NOMO-1 treated with DMSO at 0.1 percent for 48 hours (cell line): Measurements from ENCODE around the gene NUTM2B.
"Not testable (repeated sequence)": the region's sequence is repeated elsewhere in the genome, so short reads cannot be mapped to it uniquely, and the experiment has no call there.

Experiments
- DNase-seq: peaks from one replicate; lab custom pipeline; 2025; ENCODE audit not compliant: unreplicated experiment; lab: John Stamatoyannopoulos, UW

The NUTM2B gene

GRCh38 chr10:79702927-79703326 lies at the start of gene NUTM2B:
Gene NUTM2B (plus strand): TSS chr10:79703227. CDS start chr10:79703610, 383 bp downstream.
- not testable (repeated sequence) for DNase-seq

GRCh38 chr10:79663287-79663686 lies 39.7 kb upstream of the NUTM2B start:
- not testable (repeated sequence) for DNase-seq

- DNase-seq, result not testable (repeated sequence)
These were observed 38.3 kb upstream of the NUTM2B start for GRCh38 chr10:79664686-79665085.

- DNase-seq, result not testable (repeated sequence)
These were observed 33.7 kb upstream of the NUTM2B start for GRCh38 chr10:79669248-79669788.

- not testable (repeated sequence) for DNase-seq
These were observed 28.1 kb upstream of the NUTM2B start for GRCh38 chr10:79674878-79675277.

GRCh38 chr10:79683026-79683883 lies 19.8 kb upstream of the NUTM2B start:
- not testable (repeated sequence) for DNase-seq

GRCh38 chr10:79683884-79684720 lies 18.9 kb upstream of the NUTM2B start:
- DNase-seq, result not testable (repeated sequence)

- not testable (repeated sequence) for DNase-seq
These were observed 17.9 kb upstream of the NUTM2B start for GRCh38 chr10:79685044-79685685.

- not testable (repeated sequence) for DNase-seq
These were observed 16.4 kb upstream of the NUTM2B start for GRCh38 chr10:79686595-79686994.

- not testable (repeated sequence) for DNase-seq
These were observed 15.4 kb upstream of the NUTM2B start for GRCh38 chr10:79687406-79688150.

- DNase-seq, result not testable (repeated sequence)
These were observed 14.2 kb upstream of the NUTM2B start for GRCh38 chr10:79688798-79689197.

- not testable (repeated sequence) for DNase-seq
These were observed 6.4 kb upstream of the NUTM2B start for GRCh38 chr10:79696596-79696995.

GRCh38 chr10:79697141-79697540 lies 5.9 kb upstream of the NUTM2B start:
- not testable (repeated sequence) for DNase-seq

GRCh38 chr10:79700381-79700944 lies 2.6 kb upstream of the NUTM2B start:
- DNase-seq, result not testable (repeated sequence)

- not testable (repeated sequence) for DNase-seq
These were observed 4.0 kb downstream of the NUTM2B start for GRCh38 chr10:79707017-79707416.

- DNase-seq, result not testable (repeated sequence)
These were observed 11.9 kb downstream of the NUTM2B start for GRCh38 chr10:79714976-79715375.

GRCh38 chr10:79716917-79717579 lies 14.0 kb downstream of the NUTM2B start:
- DNase-seq, result not testable (repeated sequence)

- DNase-seq, result not testable (repeated sequence)
These were observed 17.0 kb downstream of the NUTM2B start for GRCh38 chr10:79720000-79720399.

- not testable (repeated sequence) for DNase-seq
These were observed 23.6 kb downstream of the NUTM2B start for GRCh38 chr10:79726620-79727019.
